ENCODE data around the gene IGSF8.

Gene IGSF8

DNA sequence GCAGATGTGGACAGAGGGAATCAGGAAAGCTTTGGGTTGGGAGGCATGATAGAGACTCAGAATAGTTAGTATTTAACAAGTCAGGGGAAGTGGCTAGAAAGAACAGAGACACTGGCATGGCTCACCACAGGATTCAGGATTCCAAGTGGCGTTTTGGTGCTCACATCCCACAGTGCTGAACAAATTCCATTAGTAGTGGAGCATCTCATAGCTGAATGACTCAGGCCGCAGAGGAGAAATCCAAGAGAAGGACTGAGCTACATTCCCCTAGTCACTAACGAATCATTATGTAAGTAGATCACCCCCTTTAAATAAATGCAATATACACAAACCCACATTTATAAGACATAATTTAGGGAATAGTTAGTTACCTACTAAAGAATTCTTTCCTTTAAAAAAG, 22.1 kb downstream of the IGSF8 start:
- no peak overlapping the region for H3K27ac ChIP-seq (ENCODE audit: low read length)
- no peaks in the 10 kb centered on the region for H3K9me3 ChIP-seq (ENCODE audit: insufficient read depth, low read length)
- H3K4me3 ChIP-seq (ENCODE audit: low read length): no peak overlapping the region
- no peaks in the 10 kb centered on the region for H4K20me1 ChIP-seq (ENCODE audit: insufficient read depth, low read length)
- H3K27me3 ChIP-seq (ENCODE audit: low read depth, low read length): peaks cover 42% of the 10 kb centered on the region
- H3K4me1 ChIP-seq (ENCODE audit: low read length): peaks cover 3% of the 10 kb centered on the region
- H3K36me3 ChIP-seq (replicated peaks; ENCODE audit: low read depth, low read length): no peaks in the 10 kb centered on the region
- H3K79me2 ChIP-seq (ENCODE audit: low read length): no peaks in the 10 kb centered on the region
- H3K4me2 ChIP-seq (ENCODE audit: low read length): no peak overlapping the region
- H3K9ac ChIP-seq (ENCODE audit: low read length): no peak overlapping the region
- H2AFZ ChIP-seq (ENCODE audit: low read depth, low read length): no peak overlapping the region
- TF ChIP-seq CTCF (IDR thresholded peaks at IDR 0.05; ENCODE audit: low read depth, low read length) (no peak), EZH2phosphoT487 (IDR thresholded peaks at IDR 0.05; ENCODE audit: low read depth) (no peak)

DNA sequence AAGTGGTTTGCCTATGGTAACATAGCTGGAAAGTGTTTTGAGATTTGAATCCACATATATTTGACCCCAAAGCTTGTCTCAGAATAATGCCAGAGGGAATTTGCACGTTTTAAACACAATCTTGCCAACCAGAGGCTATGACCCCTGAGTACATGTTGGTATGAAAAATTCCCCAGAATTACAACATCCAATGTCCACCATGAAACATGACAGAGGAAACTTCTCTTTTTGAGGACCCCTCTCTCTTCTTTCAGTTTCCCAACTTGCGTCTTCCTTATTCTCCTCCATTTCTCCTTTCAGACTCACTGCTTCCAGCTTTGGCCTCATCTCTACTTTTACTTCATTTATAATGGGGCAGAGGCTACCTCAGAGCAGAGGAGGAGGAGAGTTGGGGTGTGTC, 22.6 kb downstream of the IGSF8 start:
- Histone ChIP-seq H4K20me1 (ENCODE audit: insufficient read depth, low read length) (no peaks in the 10 kb centered on the region), H3K36me3 (replicated peaks; ENCODE audit: low read depth, low read length) (no peaks in the 10 kb centered on the region), H3K4me2 (ENCODE audit: low read length) (no peak overlapping the region), H3K27ac (ENCODE audit: low read length) (no peak overlapping the region), H3K27me3 (ENCODE audit: low read depth, low read length) (peaks cover 42% of the 10 kb centered on the region), H3K4me3 (ENCODE audit: low read length) (no peak overlapping the region), H3K9me3 (ENCODE audit: insufficient read depth, low read length) (no peaks in the 10 kb centered on the region), H2AFZ (ENCODE audit: low read depth, low read length) (no peak overlapping the region), H3K4me1 (ENCODE audit: low read length) (peaks cover 3% of the 10 kb centered on the region), H3K9ac (ENCODE audit: low read length) (no peak overlapping the region), H3K79me2 (ENCODE audit: low read length) (no peaks in the 10 kb centered on the region)
- no peak for TF ChIP-seq EZH2phosphoT487 (IDR thresholded peaks at IDR 0.05; ENCODE audit: low read depth)
- TF ChIP-seq CTCF (IDR thresholded peaks at IDR 0.05; ENCODE audit: low read depth, low read length): no peak

- no peak overlapping the region for H3K27ac ChIP-seq (ENCODE audit: low read length)
- no peaks in the 10 kb centered on the region for H3K9me3 ChIP-seq (ENCODE audit: insufficient read depth, low read length)
- H4K20me1 ChIP-seq (ENCODE audit: insufficient read depth, low read length): no peaks in the 10 kb centered on the region
- no peaks in the 10 kb centered on the region for H3K36me3 ChIP-seq (replicated peaks; ENCODE audit: low read depth, low read length)
- peaks cover 7% of the 10 kb centered on the region for H3K4me1 ChIP-seq (ENCODE audit: low read length)
- peaks cover 39% of the 10 kb centered on the region for H3K27me3 ChIP-seq (ENCODE audit: low read depth, low read length)
- H3K9ac ChIP-seq (ENCODE audit: low read length): no peak overlapping the region
- H2AFZ ChIP-seq (ENCODE audit: low read depth, low read length): no peak overlapping the region
- H3K79me2 ChIP-seq (ENCODE audit: low read length): no peaks in the 10 kb centered on the region
- H3K4me3 ChIP-seq (ENCODE audit: low read length): no peak overlapping the region
- TF ChIP-seq CTCF (IDR thresholded peaks at IDR 0.05; ENCODE audit: low read depth, low read length): no peak
- no peak for TF ChIP-seq EZH2phosphoT487 (IDR thresholded peaks at IDR 0.05; ENCODE audit: low read depth)
- H3K4me2 ChIP-seq (ENCODE audit: low read length): no peak overlapping the region
Observed at GRCh38 chr1:160074865-160075264, 23.6 kb downstream of the IGSF8 start.

DNA sequence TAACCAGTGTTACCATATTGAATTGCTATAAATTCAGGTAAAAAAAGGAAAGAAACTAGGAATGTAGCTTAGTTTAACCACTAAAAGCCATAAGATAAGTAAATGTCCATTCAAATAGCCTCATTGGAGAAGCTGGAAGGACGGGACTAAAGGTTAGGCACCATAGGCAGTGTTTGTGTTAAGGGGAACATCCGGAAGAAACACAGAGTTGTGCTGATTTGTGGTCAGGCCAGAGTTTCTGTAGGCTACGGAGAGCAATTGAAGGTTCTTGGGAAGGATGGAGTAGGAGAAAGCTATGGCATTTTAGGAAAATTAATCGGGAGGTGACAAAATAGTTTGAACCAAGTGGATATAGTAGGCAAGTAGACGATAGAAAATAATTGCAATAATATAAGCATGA, 27.1 kb downstream of the IGSF8 start:
- Histone ChIP-seq H4K20me1 (ENCODE audit: insufficient read depth, low read length) (no peaks in the 10 kb centered on the region), H3K9ac (ENCODE audit: low read length) (no peak overlapping the region), H2AFZ (ENCODE audit: low read depth, low read length) (no peak overlapping the region), H3K9me3 (ENCODE audit: insufficient read depth, low read length) (no peaks in the 10 kb centered on the region), H3K4me3 (ENCODE audit: low read length) (no peak overlapping the region), H3K4me2 (ENCODE audit: low read length) (no peak overlapping the region), H3K4me1 (ENCODE audit: low read length) (peaks cover 8% of the 10 kb centered on the region), H3K27me3 (ENCODE audit: low read depth, low read length) (peaks cover 43% of the 10 kb centered on the region), H3K36me3 (replicated peaks; ENCODE audit: low read depth, low read length) (no peaks in the 10 kb centered on the region), H3K79me2 (ENCODE audit: low read length) (no peaks in the 10 kb centered on the region), H3K27ac (ENCODE audit: low read length) (no peak overlapping the region)
- TF ChIP-seq EZH2phosphoT487 (IDR thresholded peaks at IDR 0.05; ENCODE audit: low read depth): no peak
- TF ChIP-seq CTCF (IDR thresholded peaks at IDR 0.05; ENCODE audit: low read depth, low read length): no peak
